Astrocyte of the spinal cord (primary cell): ENCODE measurements around the gene KCTD14.
"Not testable (repeated sequence)": the region's sequence is repeated elsewhere in the genome, so short reads cannot be mapped to it uniquely, and the experiment has no call there.

Experiments
- DNase-seq: peaks from one replicate; pipeline ENCODE4 v3.0.0; 2011; ENCODE audit warnings: low read depth, low spot score
- H3K4me3 ChIP-seq: 2 replicates; pipeline ENCODE4 v1.5.1; 2011; ENCODE audit warnings: low read depth, mild to moderate bottlenecking, low read length, moderate library complexity
- in situ Hi-C: cut with HindIII; loops from 2 replicates; pipeline ENCODE4 v1.10.0; 2017; ENCODE audit warnings: low sequenced_read_pairs
- TF ChIP-seq, protein P1 (sequence below): IDR thresholded peaks from 2 replicates; pipeline ENCODE4 v1.5.1; 2012; ENCODE audit warnings: low read depth, mild to moderate bottlenecking, low read length, inconsistent platforms

The KCTD14 gene

DNA sequence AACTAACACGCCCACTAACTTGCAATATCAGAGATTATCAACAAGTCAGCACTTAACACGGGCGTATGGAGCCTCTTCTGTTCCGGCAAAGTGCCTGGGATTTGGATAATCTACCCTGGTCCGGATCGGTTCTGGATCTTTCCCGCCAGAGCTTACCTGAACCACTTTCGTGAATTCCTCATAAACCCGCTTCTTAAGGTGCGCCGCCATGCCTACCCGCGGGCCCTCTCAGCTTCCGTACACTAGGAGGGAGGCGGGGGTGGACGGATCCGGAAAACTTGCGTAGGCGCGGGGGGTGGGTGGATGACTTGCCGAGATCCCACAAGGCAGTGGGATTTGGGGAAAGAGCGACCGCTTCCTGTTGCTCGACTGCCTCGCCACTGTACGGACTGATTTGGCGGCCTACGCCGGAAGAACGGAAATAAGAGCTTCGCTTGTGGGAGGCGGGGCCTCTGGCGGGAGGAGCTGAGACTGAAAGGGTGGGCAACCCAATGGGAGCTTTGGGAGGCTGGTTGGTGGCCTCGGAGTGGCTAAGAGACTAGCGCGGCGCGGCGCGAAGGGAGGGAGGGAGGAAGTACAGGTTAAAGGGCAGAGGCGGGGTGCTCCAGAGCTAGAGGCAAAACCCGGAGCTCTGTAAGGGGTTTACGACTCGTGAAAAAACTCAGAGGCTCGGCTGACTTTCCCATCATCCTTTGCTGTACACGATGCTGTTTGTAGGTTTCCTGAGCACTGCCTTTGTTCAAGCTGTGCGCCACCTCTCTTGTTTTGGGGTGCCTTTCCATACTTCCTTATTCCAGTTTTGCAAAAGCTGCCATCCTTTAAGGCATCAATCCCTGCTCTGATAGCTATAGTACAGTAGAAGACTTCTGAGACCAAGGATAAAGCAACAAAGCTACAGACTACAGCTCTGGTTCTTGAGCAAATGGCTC, 28.4 kb downstream of the KCTD14 start, which contains the start of gene INTS4:
Gene INTS4 (minus strand): TSS at position 235 of the 929 bp plus-strand sequence. CDS start 25 bp downstream, at position 210.
- H3K4me3 ChIP-seq: peak within 1 kb of the TSS; percentile 88
- in situ Hi-C loops: no loop called here
- TF ChIP-seq, protein P1, sequence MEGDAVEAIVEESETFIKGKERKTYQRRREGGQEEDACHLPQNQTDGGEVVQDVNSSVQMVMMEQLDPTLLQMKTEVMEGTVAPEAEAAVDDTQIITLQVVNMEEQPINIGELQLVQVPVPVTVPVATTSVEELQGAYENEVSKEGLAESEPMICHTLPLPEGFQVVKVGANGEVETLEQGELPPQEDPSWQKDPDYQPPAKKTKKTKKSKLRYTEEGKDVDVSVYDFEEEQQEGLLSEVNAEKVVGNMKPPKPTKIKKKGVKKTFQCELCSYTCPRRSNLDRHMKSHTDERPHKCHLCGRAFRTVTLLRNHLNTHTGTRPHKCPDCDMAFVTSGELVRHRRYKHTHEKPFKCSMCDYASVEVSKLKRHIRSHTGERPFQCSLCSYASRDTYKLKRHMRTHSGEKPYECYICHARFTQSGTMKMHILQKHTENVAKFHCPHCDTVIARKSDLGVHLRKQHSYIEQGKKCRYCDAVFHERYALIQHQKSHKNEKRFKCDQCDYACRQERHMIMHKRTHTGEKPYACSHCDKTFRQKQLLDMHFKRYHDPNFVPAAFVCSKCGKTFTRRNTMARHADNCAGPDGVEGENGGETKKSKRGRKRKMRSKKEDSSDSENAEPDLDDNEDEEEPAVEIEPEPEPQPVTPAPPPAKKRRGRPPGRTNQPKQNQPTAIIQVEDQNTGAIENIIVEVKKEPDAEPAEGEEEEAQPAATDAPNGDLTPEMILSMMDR: no peak
- peak; percentile 100 for DNase-seq

GRCh38 chr11:77993902-77994301, 29.2 kb downstream of the KCTD14 start:
- in situ Hi-C loops: no loop called here
- DNase-seq: no peak
- TF ChIP-seq, protein P1: no peak
- peak overlapping the region; percentile 88 for H3K4me3 ChIP-seq

- H3K4me3 ChIP-seq: no peak overlapping the region
- in situ Hi-C loops: no loop called here
- TF ChIP-seq, protein P1: no peak
- no peak for DNase-seq
These were observed 32.1 kb downstream of the KCTD14 start for GRCh38 chr11:77990981-77991380.

GRCh38 chr11:77986456-77986855, 36.6 kb downstream of the KCTD14 start:
- H3K4me3 ChIP-seq, DNase-seq, in situ Hi-C loops: not testable (repeated sequence)

GRCh38 chr11:77981346-77981947, 41.6 kb downstream of the KCTD14 start:
- DNase-seq: no peak
- TF ChIP-seq, protein P1: no peak
- H3K4me3 ChIP-seq: no peak overlapping the region
- in situ Hi-C loops: no loop called here

DNA sequence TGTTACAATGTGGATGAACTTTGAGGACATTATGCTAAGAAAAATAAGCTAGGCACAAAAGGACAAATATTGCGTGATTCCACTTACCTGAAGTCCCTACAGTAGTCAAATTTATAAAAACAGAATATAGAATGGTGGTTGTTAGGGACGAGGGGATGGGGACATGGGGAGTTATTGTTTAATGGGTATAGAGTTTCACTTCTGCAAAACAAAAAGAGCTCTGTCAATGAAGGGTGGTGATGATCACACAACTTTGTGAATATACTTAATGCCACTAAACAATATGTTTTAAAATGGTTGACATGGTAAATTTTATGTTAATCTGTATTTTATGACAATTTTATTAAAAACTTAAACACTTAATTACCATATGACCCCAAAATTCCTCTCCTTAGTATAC, 54.7 kb downstream of the KCTD14 start:
- H3K4me3 ChIP-seq: no peak overlapping the region
- TF ChIP-seq, protein P1: no peak
- DNase-seq: no peak
- in situ Hi-C loops: no loop called here

GRCh38 chr11:77967753-77968152, 55.3 kb downstream of the KCTD14 start:
- DNase-seq: no peak

More at GRCh38 chr11:77967753-77968152, 55.3 kb downstream of the KCTD14 start:
- TF ChIP-seq, protein P1: no peak
- H3K4me3 ChIP-seq: no peak overlapping the region
- in situ Hi-C loops: no loop called here
